DOHH2 (cell line): ENCODE results near the gene EGFLAM.

ENCODE experiments used
- H3F3A ChIP-seq: fragments of 200-600 bp; sonication (generic), shearing (Covaris generic); 2 replicates; pipeline ENCODE4 v1.6.0; 2016; ENCODE audit warnings: antibody characterized with exemption, mild to moderate bottlenecking; ENCODE audit not compliant: control insufficient read depth, insufficient read depth
- H3K27ac ChIP-seq: fragments of 200-600 bp; sonication (generic); 2 replicates; pipeline ENCODE4 v1.5.1; 2014; ENCODE audit warnings: low read depth, mild to moderate bottlenecking, low read length, moderate library complexity
- H3K27me3 ChIP-seq: fragments of 200-600 bp; sonication (generic); 2 replicates; pipeline ENCODE4 v1.6.1; 2014; ENCODE audit warnings: mild to moderate bottlenecking, low read length, mixed read lengths; ENCODE audit not compliant: control insufficient read depth
- H3K36me3 ChIP-seq: fragments of 200-600 bp; sonication (generic); 2 replicates; pipeline ENCODE4 v1.6.1; 2014; ENCODE audit warnings: mild to moderate bottlenecking, low read length, moderate library complexity, mixed read lengths; ENCODE audit not compliant: control insufficient read depth
- H3K4me1 ChIP-seq: fragments of 200-600 bp; sonication (generic); 2 replicates; pipeline ENCODE4 v1.6.1; 2014; ENCODE audit warnings: mild to moderate bottlenecking, low read length, mixed read lengths; ENCODE audit not compliant: control insufficient read depth
- H3K4me2 ChIP-seq: fragments of 200-600 bp; sonication (generic); 2 replicates; pipeline ENCODE4 v1.6.0; 2014; ENCODE audit warnings: mild to moderate bottlenecking, low read length, moderate library complexity
- H3K4me3 ChIP-seq: fragments of 200-600 bp; sonication (generic); 2 replicates; pipeline ENCODE4 v1.5.1; 2014; ENCODE audit warnings: mild to moderate bottlenecking, low read length, mixed read lengths
- H3K79me2 ChIP-seq: fragments of 200-600 bp; sonication (generic); 2 replicates; pipeline ENCODE4 v1.6.1; 2014; ENCODE audit warnings: mild to moderate bottlenecking, low read length, mixed read lengths; ENCODE audit not compliant: control insufficient read depth
- H3K9me2 ChIP-seq: fragments of 200-600 bp; sonication (generic); replicated peaks from 2 replicates; pipeline ENCODE4 v1.6.1; 2014; ENCODE audit warnings: mild to moderate bottlenecking, low read length, mixed read lengths; ENCODE audit not compliant: control insufficient read depth
- H3K9me3 ChIP-seq: fragments of 200-600 bp; sonication (generic); 2 replicates; pipeline ENCODE4 v1.6.1; 2014; ENCODE audit warnings: antibody characterized with exemption, low read length, mixed read lengths; ENCODE audit not compliant: control insufficient read depth, insufficient read depth
- H4K20me1 ChIP-seq: fragments of 200-600 bp; sonication (generic); 2 replicates; pipeline ENCODE4 v1.6.0; 2014; ENCODE audit warnings: low read depth, mild to moderate bottlenecking, antibody characterized with exemption, low read length, moderate library complexity; ENCODE audit not compliant: control insufficient read depth, insufficient read depth
- EZH2phosphoT487 ChIP-seq: fragments of 200-600 bp; sonication (generic); IDR thresholded peaks from 2 replicates; pipeline ENCODE4 v1.6.1; 2017; ENCODE audit warnings: borderline replicate concordance, mild to moderate bottlenecking, antibody characterized with exemption, low read length, moderate library complexity, mixed read lengths
- TF ChIP-seq, protein P1 (sequence below): fragments of 200-600 bp; sonication (generic); IDR thresholded peaks from one replicate; pipeline ENCODE4 v1.5.1; 2014; ENCODE audit warnings: antibody characterized with exemption, mild to moderate bottlenecking, low read depth, low read length; ENCODE audit not compliant: poor library complexity, severe bottlenecking

The EGFLAM gene

DNA sequence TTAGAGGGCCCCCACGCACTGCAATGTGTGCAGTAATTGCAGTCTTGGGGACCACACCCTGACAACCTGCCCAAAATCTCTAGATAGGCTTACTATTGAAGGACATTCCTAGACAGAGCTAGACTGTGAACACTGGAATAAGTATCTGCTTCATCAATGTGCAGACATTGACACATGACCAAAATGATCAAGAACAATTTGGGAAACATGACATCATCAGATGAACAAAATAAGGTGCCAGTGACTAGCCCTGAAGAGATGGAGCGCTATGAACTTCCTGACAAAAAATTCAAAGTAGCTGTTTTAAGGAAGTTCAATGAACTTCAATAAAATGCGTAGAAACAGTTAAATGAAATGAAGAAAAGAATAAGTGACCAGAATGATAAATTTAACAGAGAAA, 15.3 kb downstream of the EGFLAM start:
- Histone ChIP-seq H3K27me3 (no peaks in the 10 kb centered on the region), H3K9me2 (no peaks in the 10 kb centered on the region), H3F3A (no peaks in the 10 kb centered on the region), H3K4me1 (no peaks in the 10 kb centered on the region), H3K79me2 (no peaks in the 10 kb centered on the region), H3K36me3 (no peaks in the 10 kb centered on the region), H3K4me2 (no peak overlapping the region), H3K4me3 (no peak overlapping the region), H3K27ac (no peak overlapping the region), H4K20me1 (no peaks in the 10 kb centered on the region), H3K9me3 (no peaks in the 10 kb centered on the region)
- TF ChIP-seq, protein P1, sequence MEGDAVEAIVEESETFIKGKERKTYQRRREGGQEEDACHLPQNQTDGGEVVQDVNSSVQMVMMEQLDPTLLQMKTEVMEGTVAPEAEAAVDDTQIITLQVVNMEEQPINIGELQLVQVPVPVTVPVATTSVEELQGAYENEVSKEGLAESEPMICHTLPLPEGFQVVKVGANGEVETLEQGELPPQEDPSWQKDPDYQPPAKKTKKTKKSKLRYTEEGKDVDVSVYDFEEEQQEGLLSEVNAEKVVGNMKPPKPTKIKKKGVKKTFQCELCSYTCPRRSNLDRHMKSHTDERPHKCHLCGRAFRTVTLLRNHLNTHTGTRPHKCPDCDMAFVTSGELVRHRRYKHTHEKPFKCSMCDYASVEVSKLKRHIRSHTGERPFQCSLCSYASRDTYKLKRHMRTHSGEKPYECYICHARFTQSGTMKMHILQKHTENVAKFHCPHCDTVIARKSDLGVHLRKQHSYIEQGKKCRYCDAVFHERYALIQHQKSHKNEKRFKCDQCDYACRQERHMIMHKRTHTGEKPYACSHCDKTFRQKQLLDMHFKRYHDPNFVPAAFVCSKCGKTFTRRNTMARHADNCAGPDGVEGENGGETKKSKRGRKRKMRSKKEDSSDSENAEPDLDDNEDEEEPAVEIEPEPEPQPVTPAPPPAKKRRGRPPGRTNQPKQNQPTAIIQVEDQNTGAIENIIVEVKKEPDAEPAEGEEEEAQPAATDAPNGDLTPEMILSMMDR = no peak

GRCh38 chr5:38274370-38274769, 16.0 kb downstream of the EGFLAM start:
- no peak overlapping the region for H3K4me2 ChIP-seq
- TF ChIP-seq, protein P1 = no peak
- no peak for TF ChIP-seq EZH2phosphoT487
- no peaks in the 10 kb centered on the region for H3K4me1 ChIP-seq
- H3K27ac ChIP-seq = no peak overlapping the region
- H4K20me1 ChIP-seq = no peaks in the 10 kb centered on the region
- no peak overlapping the region for H3K4me3 ChIP-seq
- no peaks in the 10 kb centered on the region for H3K9me2 ChIP-seq
- H3F3A ChIP-seq = no peaks in the 10 kb centered on the region
- H3K9me3 ChIP-seq = no peaks in the 10 kb centered on the region
- no peaks in the 10 kb centered on the region for H3K36me3 ChIP-seq
- no peaks in the 10 kb centered on the region for H3K79me2 ChIP-seq
- no peaks in the 10 kb centered on the region for H3K27me3 ChIP-seq

DNA sequence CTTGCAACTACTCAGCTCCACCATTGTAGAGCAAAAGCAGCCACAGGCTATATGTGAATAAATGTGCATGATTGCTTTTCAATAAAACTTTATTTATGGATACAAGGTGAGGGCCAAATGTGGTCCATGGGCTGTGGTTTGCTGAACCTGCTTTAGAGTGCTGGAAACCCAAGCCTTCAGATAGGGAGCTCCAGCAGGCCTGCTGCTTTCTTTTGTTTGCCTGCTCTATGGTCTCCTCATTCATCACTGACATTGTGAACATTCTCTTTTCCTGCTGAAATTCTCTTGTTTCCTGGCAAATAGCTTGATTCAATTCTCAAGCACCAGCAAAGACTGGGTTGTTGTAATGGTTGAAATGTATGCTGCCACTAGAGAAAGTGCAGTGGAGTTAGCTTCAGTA, 26.0 kb downstream of the EGFLAM start:
- H3K27me3 ChIP-seq = no peaks in the 10 kb centered on the region
- H3K27ac ChIP-seq = no peak overlapping the region
- H3F3A ChIP-seq = no peaks in the 10 kb centered on the region
- no peaks in the 10 kb centered on the region for H3K4me1 ChIP-seq
- no peaks in the 10 kb centered on the region for H3K79me2 ChIP-seq
- no peaks in the 10 kb centered on the region for H3K36me3 ChIP-seq
- H3K4me2 ChIP-seq = no peak overlapping the region
- no peak overlapping the region for H3K4me3 ChIP-seq
- no peaks in the 10 kb centered on the region for H4K20me1 ChIP-seq
- TF ChIP-seq, protein P1 = no peak
- TF ChIP-seq EZH2phosphoT487 = no peak
- no peaks in the 10 kb centered on the region for H3K9me3 ChIP-seq
- H3K9me2 ChIP-seq = no peaks in the 10 kb centered on the region

- no peak overlapping the region for H3K4me3 ChIP-seq
- H3K4me1 ChIP-seq = no peaks in the 10 kb centered on the region
- H3K79me2 ChIP-seq = no peaks in the 10 kb centered on the region
- H3F3A ChIP-seq = no peaks in the 10 kb centered on the region
- H3K9me3 ChIP-seq = no peaks in the 10 kb centered on the region
- TF ChIP-seq, protein P1 = no peak
- TF ChIP-seq EZH2phosphoT487 = no peak
- no peaks in the 10 kb centered on the region for H3K9me2 ChIP-seq
- H4K20me1 ChIP-seq = no peaks in the 10 kb centered on the region
- H3K36me3 ChIP-seq = no peaks in the 10 kb centered on the region
- H3K4me2 ChIP-seq = no peak overlapping the region
- no peak overlapping the region for H3K27ac ChIP-seq
- H3K27me3 ChIP-seq = no peaks in the 10 kb centered on the region
These were observed 26.9 kb downstream of the EGFLAM start for GRCh38 chr5:38285226-38285625.
